Esophagus muscularis mucosa (tissue), 4 donors: ENCODE data around the gene LAG3. TPM values are rescaled to one million over a fixed set of nuclear protein-coding genes. Genes with fewer than 3 reads are reported as not detected.

ENCODE experiments used
- DNase-seq: peaks from one replicate; pipeline ENCODE4 v3.0.0-alpha.2; 2017; ENCODE audit errors: extremely low spot score
- H3K27ac ChIP-seq, 4 donors: fragments of 200-600 bp; sonication (generic); replicated peaks in 1 of 4; 1 replicate in 3 of 4; 2 replicates in 1 of 4; pipeline ENCODE4 v1.5.1; 2016 to 2019; ENCODE audit warnings: mild to moderate bottlenecking in 1 of 4
- H3K27me3 ChIP-seq, 4 donors: fragments of 200-600 bp; sonication (generic); one replicate each; pipeline versions ENCODE4 v1.5.1 to v1.6.0; 2016 to 2019
- H3K36me3 ChIP-seq, 4 donors: fragments of 200-600 bp; sonication (generic); one replicate each; pipeline ENCODE4 v1.5.1; 2016 to 2019
- H3K4me1 ChIP-seq, 4 donors: fragments of 200-600 bp; sonication (generic); one replicate each; pipeline ENCODE4 v1.5.1; 2016 to 2019
- H3K4me3 ChIP-seq, 4 donors: fragments of 200-600 bp; sonication (generic); 1 replicate in 2 of 4; 2 replicates in 2 of 4; pipeline ENCODE4 v1.5.1; 2016 to 2019; ENCODE audit warnings: mild to moderate bottlenecking in 4 of 4, moderate library complexity in 1 of 4
- H3K9me3 ChIP-seq, 4 donors: fragments of 200-600 bp; sonication (generic); 1 replicate in 3 of 4; 2 replicates in 1 of 4; pipeline ENCODE4 v1.5.1; 2016 to 2019
- CTCF ChIP-seq, 3 experiments: fragments of 200-600 bp in 2 of 3; fragments of 450-650 bp in 1 of 3; sonication (generic) in 2 of 3; IDR thresholded peaks; one replicate each; pipeline ENCODE4 v1.5.1; 2017 to 2019; ENCODE audit warnings: antibody characterized with exemption in 3 of 3, mild to moderate bottlenecking in 2 of 3, moderate library complexity in 1 of 3
- EP300 ChIP-seq: sonication (generic); formaldehyde crosslinking; IDR thresholded peaks from one replicate; pipeline ENCODE4 v1.6.1; 2017; ENCODE audit warnings: antibody characterized with exemption
- POLR2A ChIP-seq: fragments of 450-650 bp; IDR thresholded peaks from one replicate; pipeline ENCODE4 v1.6.1; 2017; ENCODE audit warnings: antibody characterized with exemption, moderate library complexity, mild to moderate bottlenecking, low read depth
- POLR2AphosphoS5 ChIP-seq, 2 donors: sonication (generic); formaldehyde crosslinking; IDR thresholded peaks; one replicate each; pipeline ENCODE4 v1.6.1; 2017; ENCODE audit warnings: antibody characterized with exemption in 2 of 2
- WGBS: methylation state at CpG from one replicate; pipeline ENCODE4 v1.1.5; 2018; 5-methylcytosine and 5-hydroxymethylcytosine counted together
- intact Hi-C: fragments of 100-400 bp; cut with DNase I; formaldehyde crosslinking; loops from one replicate; pipeline ENCODE4 v1.15.1; 2023
- total RNA-seq, 4 donors: library from RNA; depleted of rRNA; stranded (reverse); fragments of >200 nt; gene quantifications; one replicate each; pipeline versions ENCODE4 v1.1.0 to v1.2.1, GENCODE V29; 2016

LAG3 gene
- total RNA-seq, 4 donors from 2014 or later = 1.7 to 4.0 (median 2.9) TPM

- no peak for TF ChIP-seq EP300
- TF ChIP-seq POLR2AphosphoS5 (IDR thresholded peaks at IDR 0.05) = no peak
- no peak for TF ChIP-seq CTCF (IDR thresholded peaks at IDR 0.05)
- no peak for TF ChIP-seq POLR2A
- no peak overlapping the region for H3K4me3 ChIP-seq
- no peak overlapping the region for H3K27ac ChIP-seq
- intact Hi-C loops = no loop called here
- DNase-seq = no peak
- H3K27me3 ChIP-seq = no peaks in the 10 kb centered on the region
- peaks cover 7 to 21% (median 14%) of the 10 kb centered on the region in 4 donors for H3K4me1 ChIP-seq
- WGBS = 91% methylated on average over 17 of the region's 18 CpGs
- no peaks in the 10 kb centered on the region for H3K9me3 ChIP-seq
- peaks cover 37 to 83% (median 57%) of the 10 kb centered on the region in 4 donors for H3K36me3 ChIP-seq
Measured at GRCh38 chr12:6729186-6729585, 43.1 kb upstream of the LAG3 start.

- no peak overlapping the region for H3K27ac ChIP-seq
- no peak overlapping the region for H3K4me3 ChIP-seq
- no peaks in the 10 kb centered on the region for H3K9me3 ChIP-seq
- intact Hi-C loops = no loop called here
- peaks cover 37 to 91% (median 60%) of the 10 kb centered on the region in 4 donors for H3K36me3 ChIP-seq
- peaks cover 0 to 12% (median 4%) of the 10 kb centered on the region in 4 donors for H3K4me1 ChIP-seq
- no peak for DNase-seq
- H3K27me3 ChIP-seq = no peaks in the 10 kb centered on the region
- 91% methylated on average over 8 of the region's 8 CpGs for WGBS
- TF ChIP-seq CTCF (IDR thresholded peaks at IDR 0.05) = no peak
- TF ChIP-seq POLR2AphosphoS5 (IDR thresholded peaks at IDR 0.05) = no peak
- TF ChIP-seq POLR2A = no peak
- no peak for TF ChIP-seq EP300
Measured at GRCh38 chr12:6730169-6730568, 42.2 kb upstream of the LAG3 start.

GRCh38 chr12:6734506-6735387, 37.6 kb upstream of the LAG3 start:
- intact Hi-C loops = loop anchor here (5.0 kb wide), 1 partner anchor 43 kb away; no protein-coding TSS in a partner anchor
- Histone ChIP-seq H3K36me3 (peaks cover 23 to 48% (median 36%) of the 10 kb centered on the region in 4 donors), H3K4me3 (no peak overlapping the region), H3K27ac (peak overlapping the region; percentile 17 to 54 (median 48)), H3K27me3 (no peaks in the 10 kb centered on the region), H3K4me1 (peaks cover 7 to 13% (median 10%) of the 10 kb centered on the region in 4 donors), H3K9me3 (no peaks in the 10 kb centered on the region)
- TF ChIP-seq POLR2A (no peak), POLR2AphosphoS5 (IDR thresholded peaks at IDR 0.05) (no peak), CTCF (IDR thresholded peaks at IDR 0.05) (no peak), EP300 (no peak)
- WGBS = 73% methylated on average over 10 of the region's 10 CpGs
- no peak for DNase-seq

GRCh38 chr12:6735448-6736191, 36.7 kb upstream of the LAG3 start:
- no peaks in the 10 kb centered on the region for H3K9me3 ChIP-seq
- H3K27me3 ChIP-seq = no peaks in the 10 kb centered on the region
- H3K36me3 ChIP-seq = peaks cover 14 to 39% (median 27%) of the 10 kb centered on the region in 4 donors
- H3K4me1 ChIP-seq = peaks cover 7 to 13% (median 10%) of the 10 kb centered on the region in 4 donors
- 43% methylated on average over 8 of the region's 8 CpGs for WGBS
- peak overlapping the region; percentile 17 to 54 (median 48) for H3K27ac ChIP-seq
- no peak for DNase-seq
- no peak overlapping the region for H3K4me3 ChIP-seq
- no peak for TF ChIP-seq EP300
- peak; percentile 76 to 78 (median 77) for TF ChIP-seq CTCF (IDR thresholded peaks at IDR 0.05)
- peak in 1 of 2 donors; percentile 60 for TF ChIP-seq POLR2AphosphoS5 (IDR thresholded peaks at IDR 0.05)
- intact Hi-C loops = loop anchor here (5.0 kb wide), 1 partner anchor 42 kb away; no protein-coding TSS in a partner anchor
